CD14-positive monocyte (primary cell): ENCODE measurements around the gene IL16. TPM values are rescaled to one million over a fixed set of nuclear protein-coding genes. Genes with fewer than 3 reads are reported as not detected.
"Not testable (repeated sequence)": the region's sequence is repeated elsewhere in the genome, so short reads cannot be mapped to it uniquely, and the experiment has no call there.

ENCODE experiments used
- DNase-seq, 3 donors: peaks; one replicate each; pipeline ENCODE4 v3.0.0-alpha.2; 2011 to 2022
- H2AFZ ChIP-seq: 2 replicates; pipeline ENCODE4 v1.6.0; 2012; ENCODE audit warnings: mild to moderate bottlenecking, low read depth, low read length, inconsistent platforms; ENCODE audit not compliant: insufficient read depth, poor library complexity, severe bottlenecking
- H3K27ac ChIP-seq, 2 donors: 1 replicate in 1 of 2; 2 replicates in 1 of 2; pipeline ENCODE4 v1.5.1; 2012 to 2013; ENCODE audit warnings: low read length in 2 of 2, control low read depth in 1 of 2, inconsistent platforms in 1 of 2, low read depth in 1 of 2, mild to moderate bottlenecking in 1 of 2
- H3K27me3 ChIP-seq, 2 donors: one replicate each; pipeline versions ENCODE4 v1.6.0 to v1.6.1; 2011 to 2013; ENCODE audit warnings: low read length in 2 of 2; ENCODE audit not compliant: control insufficient read depth in 2 of 2, insufficient read depth in 2 of 2
- H3K36me3 ChIP-seq, 2 donors: replicated peaks in 1 of 2; 1 replicate in 1 of 2; 2 replicates in 1 of 2; pipeline versions ENCODE4 v1.5.1 to v1.6.1; 2012 to 2013; ENCODE audit warnings: low read length in 2 of 2, control low read depth in 1 of 2, inconsistent platforms in 1 of 2, mild to moderate bottlenecking in 1 of 2; ENCODE audit not compliant: insufficient read depth in 2 of 2, control insufficient read depth in 1 of 2
- H3K4me1 ChIP-seq, 2 donors: 1 replicate in 1 of 2; 2 replicates in 1 of 2; pipeline versions ENCODE4 v1.5.1 to v1.6.1; 2012 to 2013; ENCODE audit warnings: low read length in 2 of 2, control low read depth in 1 of 2, inconsistent platforms in 1 of 2, mild to moderate bottlenecking in 1 of 2, moderate library complexity in 1 of 2; ENCODE audit not compliant: insufficient read depth in 2 of 2, control insufficient read depth in 1 of 2
- H3K4me2 ChIP-seq: replicated peaks from 2 replicates; pipeline ENCODE3; 2012; ENCODE audit warnings: low read length, moderate library complexity, mild to moderate bottlenecking; ENCODE audit not compliant: poor library complexity, severe bottlenecking; ENCODE audit errors: extremely low read depth
- H3K4me3 ChIP-seq, 3 experiments: fragments of 200-600 bp in 1 of 3; sonication (generic) in 1 of 3; replicated peaks in 1 of 3; 1 replicate in 2 of 3; 2 replicates in 1 of 3; pipeline ENCODE4 v1.5.1; 2011 to 2013; ENCODE audit warnings: low read length in 3 of 3, mild to moderate bottlenecking in 3 of 3, control low read depth in 2 of 3, low read depth in 2 of 3, inconsistent platforms in 1 of 3, moderate library complexity in 1 of 3
- H3K79me2 ChIP-seq: 2 replicates; pipeline ENCODE4 v1.6.0; 2012; ENCODE audit warnings: mild to moderate bottlenecking, control low read depth, inconsistent platforms, low read length, moderate library complexity; ENCODE audit not compliant: insufficient read depth
- H3K9ac ChIP-seq: 2 replicates; pipeline ENCODE4 v1.6.0; 2017; ENCODE audit warnings: low read length, mild to moderate bottlenecking; ENCODE audit not compliant: insufficient read depth, poor library complexity, severe bottlenecking
- H3K9me3 ChIP-seq, 2 donors: replicated peaks in 1 of 2; 1 replicate in 1 of 2; 2 replicates in 1 of 2; pipeline versions ENCODE4 v1.5.1 to v1.6.1; 2012 to 2013; ENCODE audit warnings: low read length in 2 of 2, control low read depth in 1 of 2; ENCODE audit not compliant: control insufficient read depth in 1 of 2, insufficient read depth in 1 of 2
- H4K20me1 ChIP-seq: 2 replicates; pipeline ENCODE4 v1.6.0; 2012; ENCODE audit warnings: mild to moderate bottlenecking, low read length, control low read depth, moderate library complexity; ENCODE audit not compliant: insufficient read depth
- H3K27ac Mint-ChIP-seq, 7 donors: one replicate each; pipeline ENCODE4 v1.8.0; 2020; ENCODE audit warnings: mild to moderate bottlenecking in 7 of 7, mixed read lengths in 7 of 7, moderate library complexity in 6 of 7, inconsistent platforms in 2 of 7
- H3K27me3 Mint-ChIP-seq, 3 donors: one replicate each; pipeline ENCODE4 v1.8.0; 2021 to 2022; ENCODE audit warnings: low read depth in 3 of 3, mild to moderate bottlenecking in 3 of 3, mixed read lengths in 3 of 3, moderate library complexity in 3 of 3, inconsistent platforms in 1 of 3
- H3K36me3 Mint-ChIP-seq, 2 donors: one replicate each; pipeline ENCODE4 v1.8.0; 2020; ENCODE audit warnings: mixed read lengths in 2 of 2, inconsistent platforms in 1 of 2, mild to moderate bottlenecking in 1 of 2
- H3K4me1 Mint-ChIP-seq: one replicate; pipeline ENCODE4 v1.8.0; 2020; ENCODE audit warnings: mild to moderate bottlenecking, mixed read lengths
- H3K4me3 Mint-ChIP-seq, 2 donors: one replicate each; pipeline ENCODE4 v1.8.0; 2020; ENCODE audit warnings: mild to moderate bottlenecking in 2 of 2, mixed read lengths in 2 of 2, moderate library complexity in 1 of 2
- H3K9me3 Mint-ChIP-seq, 7 donors: one replicate each; pipeline ENCODE4 v1.8.0; 2020 to 2022; ENCODE audit warnings: mixed read lengths in 7 of 7, mild to moderate bottlenecking in 6 of 7, moderate library complexity in 6 of 7, inconsistent platforms in 2 of 7
- CTCF ChIP-seq: fragments of 200-600 bp; IDR thresholded peaks from one replicate; pipeline ENCODE4 v1.8.0; 2022; ENCODE audit warnings: antibody characterized with exemption, mild to moderate bottlenecking
- WGBS: methylation state at CpG from one replicate; pipeline ENCODE4 v1.1.5; 2013; ENCODE audit warnings: missing lambda C conversion rate; ENCODE audit not compliant: insufficient coverage; 5-methylcytosine and 5-hydroxymethylcytosine counted together
- intact Hi-C, 2 donors: fragments of 100-400 bp; cut with micrococcal nuclease; formaldehyde crosslinking; loops; one replicate each; pipeline versions ENCODE4 v1.15.0 to v1.15.1; 2023
- polyA plus RNA-seq, 3 donors: library from polyadenylated mRNA; depleted of rRNA in 1 of 3; unstranded in 2 of 3; stranded (reverse) in 1 of 3; fragments of 300-500 nt in 2 of 3; fragments of >200 nt in 1 of 3; fragmentation: Illumina TruSeq in 2 of 3; gene quantifications; 1 replicate in 2 of 3; 2 replicates in 1 of 3; pipeline ENCODE4 v1.2.3, GENCODE V29; 2012 to 2021

The IL16 gene
- polyA plus RNA-seq, 3 donors, result 64.8 to 95.1 (median 71.5) TPM

- no peak for DNase-seq
- Mint-ChIP-seq H3K4me3 (no peak overlapping the region), H3K36me3 (no peaks in the 10 kb centered on the region), H3K9me3 (no peaks in the 10 kb centered on the region), H3K27ac (no peak overlapping the region), H3K4me1 (no peaks in the 10 kb centered on the region), H3K27me3 (peaks cover 0 to 5% (median 2%) of the 10 kb centered on the region in 3 donors)
- Histone ChIP-seq H3K9ac (no peak overlapping the region), H4K20me1 (no peaks in the 10 kb centered on the region), H3K9me3 (no peaks in the 10 kb centered on the region), H3K4me1 (no peaks in the 10 kb centered on the region), H3K4me2 (no peak overlapping the region), H3K36me3 (no peaks in the 10 kb centered on the region), H2AFZ (no peak overlapping the region), H3K27ac (no peak overlapping the region), H3K79me2 (no peaks in the 10 kb centered on the region), H3K27me3 (no peaks in the 10 kb centered on the region), H3K4me3 (no peak overlapping the region)
- TF ChIP-seq CTCF, result no peak
- no CpG with 5 or more reads among the region's 4 CpGs for WGBS
- intact Hi-C loops, result no loop called here
Observed at GRCh38 chr15:81347910-81348309, 151.2 kb downstream of the IL16 start.

GRCh38 chr15:81348691-81349090, 152.0 kb downstream of the IL16 start:
- H3K36me3 Mint-ChIP-seq, H3K4me2 ChIP-seq, H4K20me1 ChIP-seq, H2AFZ ChIP-seq, H3K27me3 ChIP-seq, H3K9ac ChIP-seq, H3K4me3 Mint-ChIP-seq, H3K4me3 ChIP-seq, DNase-seq, intact Hi-C loops, H3K9me3 Mint-ChIP-seq, H3K9me3 ChIP-seq, H3K4me1 ChIP-seq, H3K27ac Mint-ChIP-seq, H3K79me2 ChIP-seq, H3K27me3 Mint-ChIP-seq, H3K36me3 ChIP-seq, H3K27ac ChIP-seq, H3K4me1 Mint-ChIP-seq: not testable (repeated sequence)
- WGBS, result 80% methylated on average over 1 of the region's 11 CpGs
